Measurements from ENCODE around the gene VRK2.

DNA sequence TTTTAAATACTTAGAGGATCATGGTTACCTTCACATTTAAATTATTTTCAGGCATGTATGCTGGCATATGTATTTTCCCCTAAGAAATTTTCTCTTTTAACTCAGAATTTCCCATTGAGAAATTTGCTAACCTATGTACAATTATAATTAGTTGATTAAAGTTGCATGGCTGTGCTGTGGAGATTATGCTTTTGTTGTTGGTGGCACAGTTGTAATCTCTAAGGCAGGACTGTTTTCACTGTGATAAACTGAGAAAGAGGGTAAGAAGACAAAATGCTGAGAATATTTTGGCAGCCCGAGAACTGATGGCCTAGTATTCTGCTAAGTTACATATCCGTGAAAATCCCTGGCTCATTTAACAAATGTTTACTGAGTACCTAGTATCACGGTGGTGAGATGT lies 1.4 kb downstream of the VRK2 start:
- TF ChIP-seq, protein P1, sequence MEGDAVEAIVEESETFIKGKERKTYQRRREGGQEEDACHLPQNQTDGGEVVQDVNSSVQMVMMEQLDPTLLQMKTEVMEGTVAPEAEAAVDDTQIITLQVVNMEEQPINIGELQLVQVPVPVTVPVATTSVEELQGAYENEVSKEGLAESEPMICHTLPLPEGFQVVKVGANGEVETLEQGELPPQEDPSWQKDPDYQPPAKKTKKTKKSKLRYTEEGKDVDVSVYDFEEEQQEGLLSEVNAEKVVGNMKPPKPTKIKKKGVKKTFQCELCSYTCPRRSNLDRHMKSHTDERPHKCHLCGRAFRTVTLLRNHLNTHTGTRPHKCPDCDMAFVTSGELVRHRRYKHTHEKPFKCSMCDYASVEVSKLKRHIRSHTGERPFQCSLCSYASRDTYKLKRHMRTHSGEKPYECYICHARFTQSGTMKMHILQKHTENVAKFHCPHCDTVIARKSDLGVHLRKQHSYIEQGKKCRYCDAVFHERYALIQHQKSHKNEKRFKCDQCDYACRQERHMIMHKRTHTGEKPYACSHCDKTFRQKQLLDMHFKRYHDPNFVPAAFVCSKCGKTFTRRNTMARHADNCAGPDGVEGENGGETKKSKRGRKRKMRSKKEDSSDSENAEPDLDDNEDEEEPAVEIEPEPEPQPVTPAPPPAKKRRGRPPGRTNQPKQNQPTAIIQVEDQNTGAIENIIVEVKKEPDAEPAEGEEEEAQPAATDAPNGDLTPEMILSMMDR (conservative IDR thresholded peaks at IDR 0.05; ENCODE audit: low read depth, low read length) = no peak
- TF ChIP-seq EZH2 (IDR thresholded peaks at IDR 0.05; ENCODE audit: low read length, unreplicated experiment) = no peak
- no peak for TF ChIP-seq EZH2phosphoT487 (IDR thresholded peaks at IDR 0.05; ENCODE audit: borderline replicate concordance, low read length)
